HG02943 (cell line): ENCODE measurements around the gene VSIG10L2.

Experiments
- ATAC-seq: cut with Tn5 transposase; IDR thresholded peaks from one replicate; pipeline ENCODE4 v1.9.1; 2021; ENCODE audit warnings: mild to moderate bottlenecking, low read depth, moderate library complexity; ENCODE audit not compliant: unreplicated experiment

VSIG10L2 gene

GRCh38 chr11:125926682-125927081 lies 19.2 kb upstream of the VSIG10L2 start:
- ATAC-seq, result no peak

- ATAC-seq, result no peak
Observed at GRCh38 chr11:125929445-125930075, 16.3 kb upstream of the VSIG10L2 start.

DNA sequence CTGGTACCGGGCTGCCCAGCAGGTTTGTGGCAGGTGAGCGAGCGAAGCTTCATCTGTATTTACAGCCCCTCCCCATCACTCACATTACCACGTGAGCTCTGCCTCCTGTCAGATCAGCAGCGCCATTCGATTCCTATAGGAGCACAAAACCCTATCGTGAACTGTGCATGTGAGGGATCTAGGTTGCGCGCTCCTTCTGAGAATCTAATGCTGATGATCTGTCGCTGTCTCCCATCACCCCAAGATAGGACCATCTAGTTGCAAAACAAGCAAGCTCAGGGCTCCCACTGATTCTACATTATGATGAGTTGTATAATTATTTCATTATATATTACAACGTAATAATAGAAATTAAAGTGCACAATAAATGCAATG lies 15.8 kb upstream of the VSIG10L2 start:
- no peak for ATAC-seq

DNA sequence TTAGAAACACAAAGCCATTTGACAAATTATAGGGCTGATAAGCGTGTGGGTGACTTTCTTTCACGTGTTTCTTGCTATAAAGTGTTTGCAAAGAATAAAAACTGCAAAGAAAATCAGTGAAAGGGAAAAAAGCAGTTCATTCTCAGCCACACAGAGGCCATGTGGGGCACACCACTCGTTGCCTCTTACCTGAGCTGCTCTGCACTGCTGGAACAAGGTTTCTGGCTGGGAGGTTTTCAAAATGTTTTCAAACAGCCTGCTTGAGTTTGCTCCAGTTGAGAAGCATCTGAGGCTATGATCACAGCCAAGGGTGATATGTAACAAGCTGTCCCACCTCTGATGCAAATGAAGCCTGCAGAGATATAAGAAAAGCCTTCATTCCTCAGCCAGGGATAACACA lies 14.7 kb upstream of the VSIG10L2 start:
- ATAC-seq, result no peak

DNA sequence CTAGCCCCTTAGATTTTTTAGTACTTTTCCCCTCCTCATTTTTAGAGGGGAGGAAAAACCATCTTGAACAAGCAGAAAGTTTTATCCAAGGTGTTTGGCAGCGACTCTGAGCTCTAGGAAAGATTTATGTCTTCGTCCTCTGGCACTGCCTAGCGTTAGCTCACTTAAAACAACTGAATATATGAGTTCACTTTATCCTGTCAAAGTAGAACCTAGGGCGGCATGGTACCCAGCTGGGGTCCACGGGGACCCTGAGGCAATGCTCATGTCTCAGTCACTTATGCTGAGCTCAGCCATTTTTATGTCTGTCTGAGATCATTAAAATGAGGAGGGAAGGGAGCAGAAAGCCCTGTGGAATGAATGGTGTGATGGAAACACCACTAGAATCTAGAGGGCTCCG lies 14.2 kb upstream of the VSIG10L2 start:
- no peak for ATAC-seq

DNA sequence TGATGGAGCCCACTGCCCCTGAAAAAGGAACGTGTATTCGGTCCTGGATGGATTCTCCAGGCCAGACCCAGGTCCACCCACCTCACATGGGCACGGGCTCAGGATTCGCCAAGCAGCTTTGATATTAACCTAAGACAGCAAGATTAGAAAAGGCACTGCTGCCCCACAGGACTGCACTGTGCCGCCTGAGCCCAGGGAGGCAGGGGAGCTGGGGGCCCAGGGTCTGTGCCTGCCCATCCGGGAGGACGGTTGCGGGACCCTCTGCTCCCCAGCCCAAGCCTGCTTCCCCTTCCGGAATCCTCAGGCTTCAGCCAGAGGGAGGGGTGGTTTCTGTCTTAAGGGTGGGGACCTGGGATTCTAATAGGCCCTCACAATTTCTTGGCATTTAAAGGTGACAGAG lies 13.5 kb upstream of the VSIG10L2 start:
- no peak for ATAC-seq

- no peak for ATAC-seq
Observed at GRCh38 chr11:125933030-125933813, 12.6 kb upstream of the VSIG10L2 start.

GRCh38 chr11:125934473-125934872 lies 11.4 kb upstream of the VSIG10L2 start:
- no peak for ATAC-seq

DNA sequence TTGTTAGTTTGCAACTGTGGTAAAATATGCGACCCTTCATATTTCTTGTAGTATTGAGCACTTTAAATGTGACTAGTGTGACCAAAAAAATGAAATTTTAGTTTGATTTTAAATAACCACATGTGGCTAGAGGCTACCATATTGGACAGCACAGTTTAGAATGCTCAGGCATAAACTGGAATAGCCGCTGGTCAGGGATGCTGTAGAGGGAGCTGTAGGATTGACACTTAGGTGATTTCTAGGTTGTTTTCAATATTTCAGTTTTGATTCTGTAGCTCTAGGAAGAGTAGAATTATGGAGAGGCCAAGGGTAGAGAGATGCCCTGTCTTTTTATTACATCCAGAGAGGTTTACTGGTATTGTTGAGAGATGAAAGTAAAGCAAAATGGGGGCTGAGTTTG lies 10.8 kb upstream of the VSIG10L2 start:
- no peak for ATAC-seq

DNA sequence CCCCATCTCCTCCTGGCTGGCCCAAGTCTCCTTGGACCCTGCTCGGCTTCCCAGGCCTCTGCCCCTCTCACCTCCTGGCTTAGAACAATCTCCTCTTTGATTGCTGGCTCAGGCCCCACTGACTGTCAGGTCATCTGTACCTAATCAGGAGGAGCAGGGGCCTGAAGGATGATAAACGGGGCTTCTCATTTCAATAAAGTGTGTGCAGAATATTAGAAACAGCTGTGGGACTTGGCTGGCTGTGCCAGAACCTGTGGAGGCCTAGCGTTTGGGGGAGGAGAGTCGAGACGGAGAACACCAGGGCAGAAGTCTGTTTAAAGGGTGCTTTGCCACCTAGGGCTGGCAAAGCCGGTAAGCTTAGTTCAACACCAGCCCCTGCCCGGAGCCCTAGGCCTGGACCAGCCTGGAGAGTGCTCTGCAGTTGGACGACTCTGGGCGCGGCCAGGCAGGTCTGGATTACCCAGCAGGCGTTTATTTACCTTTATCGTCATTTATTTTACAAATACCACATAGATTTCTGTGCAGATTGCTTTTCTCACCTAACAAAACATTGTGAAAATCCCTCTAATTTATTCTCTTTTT lies 10.1 kb upstream of the VSIG10L2 start:
- ATAC-seq, result no peak

- ATAC-seq, result no peak
Observed at GRCh38 chr11:125938418-125938817, 7.4 kb upstream of the VSIG10L2 start.

- ATAC-seq, result no peak
Observed at GRCh38 chr11:125939081-125939521, 6.7 kb upstream of the VSIG10L2 start.

DNA sequence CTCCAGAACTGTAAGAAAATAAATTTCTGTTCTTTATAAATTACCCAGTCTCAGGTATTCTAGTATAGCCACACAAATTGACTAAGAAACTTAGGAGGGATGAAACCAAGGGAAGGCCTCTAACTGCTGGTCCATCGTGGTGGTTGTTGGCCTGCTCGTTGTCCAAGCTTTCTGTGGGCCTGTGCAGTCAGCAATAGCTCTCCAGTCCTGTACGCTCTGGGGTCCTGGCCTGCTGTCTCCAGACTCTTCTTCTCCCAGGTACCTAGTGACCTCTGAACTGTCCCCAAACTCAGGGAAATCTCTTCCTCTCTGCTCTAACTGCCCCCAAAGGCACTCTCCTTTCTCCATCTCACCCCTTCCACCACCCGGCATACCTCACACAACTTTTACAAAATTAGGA lies 5.7 kb upstream of the VSIG10L2 start:
- ATAC-seq, result no peak

DNA sequence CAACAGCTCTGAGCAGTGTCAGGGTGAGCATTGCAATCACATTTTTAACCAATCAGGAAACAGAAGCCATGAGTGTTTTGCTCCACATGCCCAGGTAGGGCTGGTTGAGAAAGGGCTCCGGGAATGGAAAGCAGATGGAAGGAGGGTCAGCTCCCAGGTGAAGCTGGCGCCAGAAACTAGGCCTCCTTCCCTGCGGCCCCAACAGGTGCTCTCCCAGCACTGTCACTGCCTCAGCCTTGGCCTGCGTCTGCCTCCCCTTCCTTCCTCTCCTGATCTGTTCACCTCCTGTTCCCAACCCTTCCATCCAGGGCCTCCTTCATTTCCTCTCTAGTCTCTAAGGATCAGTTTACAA lies 4.6 kb upstream of the VSIG10L2 start:
- ATAC-seq, result no peak

GRCh38 chr11:125941619-125942611 lies 3.9 kb upstream of the VSIG10L2 start:
- ATAC-seq, result no peak

- no peak for ATAC-seq
Observed at GRCh38 chr11:125942771-125943428, 2.9 kb upstream of the VSIG10L2 start.

DNA sequence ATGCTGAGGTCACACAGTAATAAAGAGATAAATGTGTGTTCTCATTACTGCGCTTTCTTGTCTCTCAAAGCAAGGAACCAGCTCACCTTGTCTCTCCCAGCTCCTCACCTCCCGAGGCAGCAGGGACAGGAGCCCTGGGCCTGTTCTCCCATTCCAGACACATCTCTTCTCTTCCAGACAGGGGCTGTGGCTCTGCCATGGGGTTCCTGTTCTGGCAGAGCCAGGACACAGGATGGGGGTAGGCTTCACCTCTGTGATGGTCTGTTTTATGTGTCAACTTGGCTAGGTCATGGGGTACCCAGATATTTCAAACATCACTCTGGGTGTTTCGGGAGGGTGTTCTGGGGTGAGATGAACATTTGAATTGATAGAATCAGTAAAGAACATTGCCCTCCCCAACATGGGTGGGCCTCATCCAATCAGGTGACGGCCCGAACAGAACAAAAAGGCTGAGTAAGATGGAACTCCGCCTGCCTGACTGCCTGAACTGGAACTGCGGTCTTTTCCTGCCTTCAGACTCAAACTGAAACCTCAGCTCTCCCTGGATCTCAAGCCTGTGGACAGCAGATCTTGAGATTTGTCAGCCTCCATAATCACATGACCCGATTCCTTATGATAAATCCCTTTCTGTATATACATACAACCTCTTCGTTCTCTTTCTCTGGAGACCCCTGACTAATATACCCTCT lies 2.0 kb upstream of the VSIG10L2 start:
- ATAC-seq, result no peak

DNA sequence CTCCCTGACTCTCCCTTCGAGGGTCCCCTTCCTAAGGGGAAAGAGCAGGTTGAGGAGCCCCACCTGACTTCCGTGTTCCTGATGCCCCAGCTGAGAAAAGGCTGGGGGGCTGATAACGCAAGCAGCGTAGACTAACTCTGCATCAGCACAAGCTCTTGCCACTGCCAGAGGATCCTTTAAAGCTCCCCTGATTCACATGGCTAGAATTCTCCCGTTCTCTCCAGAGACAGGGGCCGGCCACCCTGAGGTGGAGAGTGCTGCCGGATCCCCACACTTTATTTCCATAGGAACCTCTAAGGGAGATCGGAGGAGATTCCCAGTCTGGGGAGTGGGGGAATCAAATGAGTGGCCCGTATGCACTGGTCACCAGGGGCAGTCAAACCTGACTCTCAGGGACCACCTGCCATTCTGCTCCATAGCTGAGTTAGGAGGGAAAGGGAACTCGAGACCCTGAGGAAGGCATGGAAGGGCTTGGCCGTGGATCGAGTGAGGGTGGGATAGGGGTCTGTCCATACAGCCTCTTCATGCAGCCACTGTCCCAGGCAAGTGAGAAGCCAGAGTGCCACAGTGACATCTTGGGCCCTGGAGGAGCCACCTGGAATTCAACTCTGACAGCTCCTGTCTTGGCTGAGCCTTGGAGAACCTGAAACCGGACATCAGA lies 1.4 kb upstream of the VSIG10L2 start:
- ATAC-seq, result no peak
